Nephron progenitor cell (in vitro differentiated cells): ENCODE measurements around the gene BBX.

Experiments used
- DNase-seq: peaks from one replicate; pipeline ENCODE4 v3.0.0; 2021
- H3K27ac Mint-ChIP-seq: 2 replicates; pipeline ENCODE4 v1.8.0; 2021; ENCODE audit warnings: mild to moderate bottlenecking, moderate library complexity, mixed read lengths
- H3K27me3 Mint-ChIP-seq: 2 replicates; pipeline ENCODE4 v1.8.0; 2021; ENCODE audit warnings: mild to moderate bottlenecking, low read depth, mixed read lengths; ENCODE audit not compliant: poor library complexity
- H3K36me3 Mint-ChIP-seq: 2 replicates; pipeline ENCODE4 v1.8.0; 2021; ENCODE audit warnings: low read depth, mixed read lengths
- H3K4me1 Mint-ChIP-seq: 2 replicates; pipeline ENCODE4 v1.8.0; 2021; ENCODE audit warnings: mixed read lengths
- H3K4me3 Mint-ChIP-seq: 2 replicates; pipeline ENCODE4 v1.8.0; 2021; ENCODE audit warnings: mild to moderate bottlenecking, moderate library complexity, mixed read lengths
- H3K9me3 Mint-ChIP-seq: 2 replicates; pipeline ENCODE4 v1.8.0; 2021; ENCODE audit warnings: mild to moderate bottlenecking, moderate library complexity, mixed read lengths
- TF ChIP-seq, protein P1 (sequence below): fragments of 200-600 bp; sonication (generic); IDR thresholded peaks from 2 replicates; pipeline ENCODE4 v1.5.0; 2021; ENCODE audit warnings: antibody characterized with exemption

BBX gene

GRCh38 chr3:107803170-107803569 is 280.4 kb downstream of the BBX start:
- Mint-ChIP-seq H3K4me3 (no peak overlapping the region), H3K27ac (no peak overlapping the region), H3K9me3 (no peaks in the 10 kb centered on the region), H3K4me1 (peaks cover 22% of the 10 kb centered on the region), H3K27me3 (no peaks in the 10 kb centered on the region), H3K36me3 (peaks cover 79% of the 10 kb centered on the region)
- DNase-seq: no peak
- TF ChIP-seq, protein P1, sequence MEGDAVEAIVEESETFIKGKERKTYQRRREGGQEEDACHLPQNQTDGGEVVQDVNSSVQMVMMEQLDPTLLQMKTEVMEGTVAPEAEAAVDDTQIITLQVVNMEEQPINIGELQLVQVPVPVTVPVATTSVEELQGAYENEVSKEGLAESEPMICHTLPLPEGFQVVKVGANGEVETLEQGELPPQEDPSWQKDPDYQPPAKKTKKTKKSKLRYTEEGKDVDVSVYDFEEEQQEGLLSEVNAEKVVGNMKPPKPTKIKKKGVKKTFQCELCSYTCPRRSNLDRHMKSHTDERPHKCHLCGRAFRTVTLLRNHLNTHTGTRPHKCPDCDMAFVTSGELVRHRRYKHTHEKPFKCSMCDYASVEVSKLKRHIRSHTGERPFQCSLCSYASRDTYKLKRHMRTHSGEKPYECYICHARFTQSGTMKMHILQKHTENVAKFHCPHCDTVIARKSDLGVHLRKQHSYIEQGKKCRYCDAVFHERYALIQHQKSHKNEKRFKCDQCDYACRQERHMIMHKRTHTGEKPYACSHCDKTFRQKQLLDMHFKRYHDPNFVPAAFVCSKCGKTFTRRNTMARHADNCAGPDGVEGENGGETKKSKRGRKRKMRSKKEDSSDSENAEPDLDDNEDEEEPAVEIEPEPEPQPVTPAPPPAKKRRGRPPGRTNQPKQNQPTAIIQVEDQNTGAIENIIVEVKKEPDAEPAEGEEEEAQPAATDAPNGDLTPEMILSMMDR: no peak

DNA sequence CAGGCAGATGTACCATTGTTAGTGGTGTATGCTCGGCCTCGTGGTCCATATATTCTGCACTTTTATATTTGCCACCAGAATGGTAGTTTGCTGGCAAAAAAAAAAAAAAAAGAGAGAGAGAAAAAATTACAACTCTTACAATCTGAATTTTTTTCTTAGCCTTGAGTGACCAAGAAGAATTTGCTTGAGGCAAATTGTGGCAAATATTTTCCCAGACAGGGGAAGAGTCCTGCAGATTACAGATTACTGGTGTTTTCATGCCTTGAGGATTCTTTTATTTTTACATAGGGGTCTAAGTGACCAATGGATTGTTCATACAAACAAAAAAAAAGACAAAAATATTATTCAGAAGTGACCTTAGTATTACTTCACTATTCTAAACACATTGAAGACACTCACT is 283.3 kb downstream of the BBX start:
- peaks cover 61% of the 10 kb centered on the region for H3K36me3 Mint-ChIP-seq
- H3K9me3 Mint-ChIP-seq: no peaks in the 10 kb centered on the region
- peaks cover 4% of the 10 kb centered on the region for H3K27me3 Mint-ChIP-seq
- DNase-seq: no peak
- H3K4me3 Mint-ChIP-seq: no peak overlapping the region
- no peak overlapping the region for H3K27ac Mint-ChIP-seq
- TF ChIP-seq, protein P1: no peak
- H3K4me1 Mint-ChIP-seq: peaks cover 11% of the 10 kb centered on the region

- H3K27ac Mint-ChIP-seq: no peak overlapping the region
- H3K9me3 Mint-ChIP-seq: no peaks in the 10 kb centered on the region
- DNase-seq: no peak
- peaks cover 56% of the 10 kb centered on the region for H3K36me3 Mint-ChIP-seq
- TF ChIP-seq, protein P1: no peak
- H3K4me1 Mint-ChIP-seq: peaks cover 9% of the 10 kb centered on the region
- no peak overlapping the region for H3K4me3 Mint-ChIP-seq
- peaks cover 4% of the 10 kb centered on the region for H3K27me3 Mint-ChIP-seq
These were observed 283.8 kb downstream of the BBX start for GRCh38 chr3:107806536-107806935.

DNA sequence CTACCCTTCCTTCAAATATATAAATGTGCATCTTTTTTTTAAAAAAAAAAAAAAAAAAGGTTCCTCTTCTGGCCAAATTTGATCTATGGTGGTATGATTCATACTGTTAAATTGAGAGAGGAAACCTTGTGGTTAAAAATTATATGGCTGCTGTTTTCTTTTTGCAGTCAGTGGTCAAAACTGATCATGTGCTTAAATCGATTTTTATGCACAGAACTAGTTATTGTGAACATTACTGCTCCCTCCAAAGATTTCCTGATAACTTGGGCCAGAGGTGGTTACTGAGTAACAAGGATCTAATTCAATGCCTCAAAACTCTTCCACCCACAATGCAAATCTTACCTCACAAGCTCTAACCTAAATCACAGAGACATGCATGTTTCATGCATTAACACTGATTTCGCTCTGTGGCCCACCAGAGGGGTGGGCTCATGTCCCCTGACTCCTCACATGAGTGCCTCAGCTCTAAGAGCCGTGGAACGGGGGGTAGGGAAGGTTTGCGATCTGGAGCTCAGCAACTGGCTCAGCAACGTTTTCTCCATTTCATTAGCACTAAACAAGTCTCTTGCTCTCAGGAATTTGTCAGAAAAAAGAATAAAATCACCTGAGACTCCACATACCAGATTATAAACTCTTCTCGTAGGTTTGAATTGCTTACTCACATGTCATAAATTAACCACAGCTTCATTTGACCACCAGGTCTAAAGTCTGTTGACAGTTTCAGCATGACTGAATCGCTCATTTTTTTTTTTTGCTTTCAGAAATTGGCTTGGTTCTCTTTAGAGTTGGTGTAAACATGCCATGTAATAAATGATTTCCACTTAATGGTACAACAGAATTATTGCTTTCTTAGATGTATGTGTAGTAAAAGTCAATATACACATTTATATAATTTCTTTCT is 287.7 kb downstream of the BBX start:
- DNase-seq: peak; percentile 12
- no peaks in the 10 kb centered on the region for H3K9me3 Mint-ChIP-seq
- peaks cover 37% of the 10 kb centered on the region for H3K4me1 Mint-ChIP-seq
- peaks cover 4% of the 10 kb centered on the region for H3K27me3 Mint-ChIP-seq
- peaks cover 20% of the 10 kb centered on the region for H3K36me3 Mint-ChIP-seq
- peak overlapping the region; percentile 77 for H3K27ac Mint-ChIP-seq
- TF ChIP-seq, protein P1: no peak
- H3K4me3 Mint-ChIP-seq: no peak overlapping the region

GRCh38 chr3:107813026-107813425 is 290.3 kb downstream of the BBX start:
- no peaks in the 10 kb centered on the region for H3K9me3 Mint-ChIP-seq
- H3K27me3 Mint-ChIP-seq: peaks cover 4% of the 10 kb centered on the region
- H3K4me1 Mint-ChIP-seq: peaks cover 55% of the 10 kb centered on the region
- TF ChIP-seq, protein P1: no peak
- no peak overlapping the region for H3K4me3 Mint-ChIP-seq
- H3K27ac Mint-ChIP-seq: peak overlapping the region; percentile 31
- H3K36me3 Mint-ChIP-seq: peaks cover 10% of the 10 kb centered on the region
- DNase-seq: no peak

- H3K36me3 Mint-ChIP-seq: no peaks in the 10 kb centered on the region
- no peak overlapping the region for H3K27ac Mint-ChIP-seq
- H3K4me1 Mint-ChIP-seq: peaks cover 46% of the 10 kb centered on the region
- no peak overlapping the region for H3K4me3 Mint-ChIP-seq
- no peaks in the 10 kb centered on the region for H3K27me3 Mint-ChIP-seq
- TF ChIP-seq, protein P1: no peak
- DNase-seq: no peak
- H3K9me3 Mint-ChIP-seq: no peaks in the 10 kb centered on the region
These were observed 293.3 kb downstream of the BBX start for GRCh38 chr3:107816107-107816506.
